ENCODE data around the gene CNTNAP2. TPM values are rescaled to one million over a fixed set of nuclear protein-coding genes. Genes with fewer than 3 reads are reported as not detected.

The CNTNAP2 gene
- total and polyA plus RNA-seq, 11 donors = 0.01 to 2.6 (median 0.31) TPM; not detected in 3

DNA sequence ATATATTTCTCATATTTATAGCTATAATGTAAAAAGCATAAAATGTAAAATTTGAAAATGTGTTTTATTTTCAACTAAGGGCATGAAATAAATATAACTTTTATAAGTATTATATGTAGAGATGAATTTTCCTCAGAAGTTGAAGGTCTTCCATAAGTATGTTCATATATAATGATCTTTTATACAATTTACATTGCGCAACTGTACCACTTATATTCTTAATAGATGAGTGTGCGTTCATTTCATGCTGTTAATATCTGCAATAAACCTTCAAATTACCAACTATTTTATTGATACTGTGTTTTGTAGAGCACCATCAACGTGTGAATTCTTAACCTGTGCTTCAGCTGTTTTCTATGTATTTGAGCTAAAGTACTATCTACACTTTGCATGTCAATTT, 285.3 kb downstream of the CNTNAP2 start:
- TF ChIP-seq CTCF (IDR thresholded peaks at IDR 0.05) = no peak
- TF ChIP-seq POLR2A (IDR thresholded peaks at IDR 0.05) = no peak
- ATAC-seq (no peak), DNase-seq (no peak)
- Histone ChIP-seq H3K27ac (no peak overlapping the region), H3K4me3 (no peak overlapping the region), H3K9me3 (no peaks in the 10 kb centered on the region), H3K27me3 (no peaks in the 10 kb centered on the region), H3K4me1 (no peaks in the 10 kb centered on the region), H3K36me3 (no peaks in the 10 kb centered on the region)
- intact Hi-C loops (cut with DNase I) = no loop called here
- 72 to 86% (median 83%) methylated on average over 3 of the region's 3 CpGs for WGBS, 4 donors

- H3K27me3 ChIP-seq = no peaks in the 10 kb centered on the region
- DNase-seq (no peak), ATAC-seq (no peak)
- WGBS, 4 donors = 23 to 54% (median 50%) methylated on average over 1 of the region's 1 CpG
- no peaks in the 10 kb centered on the region for H3K4me1 ChIP-seq
- no peak overlapping the region for H3K27ac ChIP-seq
- no peaks in the 10 kb centered on the region for H3K9me3 ChIP-seq
- intact Hi-C loops (cut with DNase I) = no loop called here
- H3K36me3 ChIP-seq = no peaks in the 10 kb centered on the region
- no peak overlapping the region for H3K4me3 ChIP-seq
- TF ChIP-seq CTCF (IDR thresholded peaks at IDR 0.05) (no peak), POLR2A (IDR thresholded peaks at IDR 0.05) (no peak)
These were observed 289.1 kb downstream of the CNTNAP2 start for GRCh38 chr7:146405737-146406136.

DNA sequence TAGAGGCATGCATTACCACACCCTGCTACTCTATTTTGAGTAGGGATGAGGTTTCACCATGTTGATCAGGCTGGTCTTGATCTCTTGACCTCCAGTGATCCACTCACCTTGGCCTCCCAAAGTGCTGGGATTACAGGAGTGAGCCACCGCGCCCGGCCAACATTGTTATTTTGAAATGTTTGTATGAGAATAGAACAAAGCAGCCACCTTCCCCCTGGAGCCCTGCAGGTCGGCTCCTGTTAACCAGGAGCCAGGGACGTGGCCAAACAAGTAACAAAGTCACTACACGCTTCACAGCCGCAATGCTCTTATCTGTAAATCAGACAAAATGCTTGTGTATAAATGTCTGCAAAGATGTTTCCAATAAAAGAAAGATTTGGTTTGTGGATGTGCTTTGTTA, 295.4 kb downstream of the CNTNAP2 start:
- Histone ChIP-seq H3K4me3 (no peak overlapping the region), H3K9me3 (no peaks in the 10 kb centered on the region), H3K27ac (no peak overlapping the region), H3K27me3 (no peaks in the 10 kb centered on the region), H3K4me1 (no peaks in the 10 kb centered on the region), H3K36me3 (no peaks in the 10 kb centered on the region)
- ATAC-seq = no peak
- no peak for DNase-seq
- no peak for TF ChIP-seq POLR2A (IDR thresholded peaks at IDR 0.05)
- no peak for TF ChIP-seq CTCF (IDR thresholded peaks at IDR 0.05)
- 67 to 81% (median 75%) methylated on average over 7 of the region's 7 CpGs for WGBS, 4 donors
- intact Hi-C loops (cut with DNase I) = no loop called here

- no peak overlapping the region for H3K27ac ChIP-seq
- no peak for ATAC-seq
- intact Hi-C loops (cut with DNase I) = no loop called here
- no peaks in the 10 kb centered on the region for H3K9me3 ChIP-seq
- H3K36me3 ChIP-seq = no peaks in the 10 kb centered on the region
- 67 to 76% (median 74%) methylated on average over 3 of the region's 3 CpGs for WGBS, 4 donors
- no peak for DNase-seq
- H3K4me1 ChIP-seq = no peaks in the 10 kb centered on the region
- no peaks in the 10 kb centered on the region for H3K27me3 ChIP-seq
- no peak for TF ChIP-seq CTCF (IDR thresholded peaks at IDR 0.05)
- H3K4me3 ChIP-seq = no peak overlapping the region
These were observed 296.2 kb downstream of the CNTNAP2 start for GRCh38 chr7:146412781-146413180.

Measured in heart left ventricle (tissue), 16 donors.